ENCODE measurements around the gene AKT3.
A peak's percentile ranks its signal among the peaks of the same experiment; 100 is the strongest.

The AKT3 gene

DNA sequence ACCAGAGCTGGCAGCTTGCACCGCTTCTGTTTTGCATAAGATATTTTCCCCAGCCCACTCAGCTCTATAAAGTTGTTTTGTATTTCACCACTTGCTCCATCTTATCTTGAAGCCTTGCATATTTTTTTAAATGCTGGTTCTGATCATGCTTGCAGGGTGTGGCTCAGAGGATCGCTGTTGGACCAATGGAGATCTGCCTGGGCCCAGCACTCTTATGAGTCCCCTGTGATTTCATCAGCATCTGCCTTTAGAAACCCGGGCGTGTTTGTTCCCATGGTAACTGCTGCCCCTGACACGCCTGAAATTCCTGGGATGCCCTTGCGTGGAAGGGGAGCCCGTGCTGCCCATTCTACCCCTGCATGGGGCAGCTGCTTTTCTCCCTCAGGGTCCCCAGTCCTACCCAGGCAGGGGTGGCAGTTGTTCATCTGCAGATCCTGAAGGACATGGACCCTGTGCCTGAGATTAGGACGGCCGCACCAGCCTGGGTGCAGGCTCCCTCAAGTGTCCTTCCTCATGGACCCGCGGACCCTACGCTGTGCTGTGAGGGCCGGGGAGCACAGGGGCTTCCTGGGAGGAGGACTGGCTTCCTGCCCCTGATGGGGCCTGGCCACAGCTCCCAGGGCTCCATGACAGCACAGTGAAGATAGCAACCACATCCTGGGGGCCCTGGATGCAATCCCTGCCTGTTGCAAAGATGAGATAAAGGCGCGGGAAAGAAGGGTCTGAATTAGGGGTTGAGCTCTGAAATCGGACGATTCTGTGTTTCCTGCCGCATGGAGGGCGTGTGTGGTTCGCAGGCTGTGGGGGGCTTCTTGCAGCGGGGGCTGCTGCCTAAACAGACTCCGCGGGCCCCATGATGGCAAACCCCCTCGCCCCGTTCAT is 367.7 kb downstream of the AKT3 start:
- peak; percentile 86 for DNase-seq

DNA sequence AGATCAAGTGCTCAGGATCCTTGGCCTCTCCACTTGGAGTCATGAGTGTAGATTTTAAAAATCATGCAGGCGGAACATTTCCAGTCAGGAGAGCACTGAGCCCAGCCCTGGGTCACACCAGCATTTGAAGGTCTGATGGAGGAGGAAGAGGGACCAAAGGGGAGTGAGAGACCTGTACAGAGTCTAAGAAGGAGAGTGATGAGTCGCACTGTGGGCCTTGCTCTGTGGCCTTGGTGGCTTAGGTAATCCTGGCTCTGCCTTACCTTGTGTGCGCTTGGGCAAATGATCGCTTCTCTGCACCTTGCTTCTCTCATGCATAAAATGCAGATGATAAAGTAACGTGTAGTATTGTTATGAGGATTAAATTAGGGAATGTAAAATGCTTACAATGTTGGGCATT is 368.9 kb downstream of the AKT3 start:
- no peak for DNase-seq

DNA sequence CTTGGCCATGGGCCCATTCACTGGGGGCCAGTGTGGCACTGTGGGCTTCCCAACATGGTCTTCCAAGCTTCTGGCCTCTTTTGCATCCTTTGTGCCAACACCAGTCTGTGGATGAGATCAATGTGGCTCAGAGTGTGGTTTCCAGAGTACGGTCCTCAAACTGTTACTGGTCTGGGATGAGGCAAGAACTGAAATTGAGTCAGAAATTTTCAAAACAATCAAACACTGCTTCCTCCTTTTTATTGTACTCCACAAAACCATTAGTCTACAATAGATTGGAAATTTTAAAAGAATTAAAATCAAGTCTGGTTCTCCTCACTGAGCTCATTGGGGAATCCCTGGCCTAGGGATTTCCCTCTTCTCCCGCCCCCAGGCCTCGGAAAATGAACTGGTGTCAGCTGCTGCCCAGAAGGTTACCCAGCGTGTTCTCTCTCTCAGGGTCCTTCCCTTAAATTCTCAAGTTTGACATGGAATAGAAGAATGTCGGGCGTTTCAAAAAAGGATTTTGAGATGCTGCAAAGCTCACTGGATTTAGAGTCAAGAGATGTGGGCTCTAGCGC is 372.2 kb downstream of the AKT3 start:
- no peak for DNase-seq

DNA sequence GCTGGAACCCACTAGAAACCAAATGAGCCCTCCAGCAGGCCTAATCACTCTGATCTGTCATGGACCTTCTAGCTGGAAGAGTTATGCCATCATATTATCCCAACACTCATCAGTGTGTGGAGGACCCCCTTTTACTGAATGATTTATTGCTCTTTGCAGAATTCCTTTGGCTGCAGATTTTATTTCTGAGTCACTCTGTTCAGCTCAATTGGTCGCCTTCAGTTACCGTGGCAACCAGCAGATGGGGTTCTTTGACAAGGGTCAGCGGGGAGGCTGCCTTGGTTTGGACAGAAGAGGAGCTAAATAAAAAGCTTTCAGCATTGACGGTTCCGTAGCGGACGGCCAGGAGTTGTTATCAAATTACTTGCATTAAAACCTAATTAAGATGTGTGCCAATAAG is 374.1 kb downstream of the AKT3 start:
- peak; percentile 85 for DNase-seq

DNA sequence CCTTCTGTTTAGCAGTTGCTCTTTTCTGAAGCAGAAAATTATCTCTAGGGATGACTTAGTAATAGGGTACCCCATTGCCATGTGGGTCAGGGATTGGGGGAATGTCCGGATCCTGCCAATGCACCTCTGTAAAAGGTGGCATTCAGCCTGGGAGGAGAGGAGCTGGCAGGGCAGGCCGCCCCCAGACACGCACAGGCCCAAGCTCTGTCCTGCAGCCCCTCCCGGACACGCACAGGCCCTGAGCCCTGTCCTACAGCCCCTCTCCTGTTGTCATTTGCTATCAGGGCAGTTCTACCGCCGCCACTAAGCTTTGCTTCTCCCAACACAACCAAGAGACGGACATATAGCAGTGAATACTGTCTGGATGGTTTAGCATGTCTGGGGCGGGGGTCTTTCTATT is 375.1 kb downstream of the AKT3 start:
- DNase-seq, result peak; percentile 36

DNA sequence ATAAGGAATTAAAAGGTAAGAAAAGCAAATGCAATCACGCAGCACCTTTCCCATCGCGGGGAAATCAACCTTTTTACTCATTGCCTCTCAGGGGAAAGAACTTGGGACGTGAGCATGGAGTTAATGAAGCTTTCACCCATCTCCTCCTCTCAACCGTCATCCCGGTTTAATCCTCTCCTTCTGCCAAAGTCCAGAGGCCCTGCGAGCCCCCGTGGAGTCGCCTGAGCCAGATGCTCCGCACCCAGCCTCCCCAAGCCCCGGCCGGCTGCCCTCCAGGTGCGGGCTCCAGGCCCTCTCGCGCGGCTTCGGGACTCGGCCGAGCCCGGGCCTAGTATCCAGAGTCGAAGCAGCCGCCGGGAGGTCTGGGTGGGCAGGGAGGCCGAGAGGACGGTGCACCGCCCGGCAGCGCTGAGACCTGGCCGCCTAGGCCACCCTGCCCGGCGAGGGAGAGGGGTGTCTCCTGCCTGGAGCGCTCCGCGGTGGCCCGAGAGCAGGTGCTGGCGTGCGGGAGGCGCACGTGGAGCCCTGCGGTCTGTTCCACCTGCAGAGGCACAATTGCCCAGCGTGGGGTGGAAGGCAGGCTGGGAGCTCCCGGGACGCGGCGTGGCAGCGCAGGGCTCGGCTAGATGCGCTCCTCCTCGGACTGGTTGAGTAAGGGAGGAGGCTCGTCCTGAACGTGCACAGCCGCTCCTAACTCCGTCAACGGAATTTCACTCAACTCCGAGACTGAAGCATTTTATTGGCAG is 375.7 kb downstream of the AKT3 start:
- peak; percentile 85 for DNase-seq

DNA sequence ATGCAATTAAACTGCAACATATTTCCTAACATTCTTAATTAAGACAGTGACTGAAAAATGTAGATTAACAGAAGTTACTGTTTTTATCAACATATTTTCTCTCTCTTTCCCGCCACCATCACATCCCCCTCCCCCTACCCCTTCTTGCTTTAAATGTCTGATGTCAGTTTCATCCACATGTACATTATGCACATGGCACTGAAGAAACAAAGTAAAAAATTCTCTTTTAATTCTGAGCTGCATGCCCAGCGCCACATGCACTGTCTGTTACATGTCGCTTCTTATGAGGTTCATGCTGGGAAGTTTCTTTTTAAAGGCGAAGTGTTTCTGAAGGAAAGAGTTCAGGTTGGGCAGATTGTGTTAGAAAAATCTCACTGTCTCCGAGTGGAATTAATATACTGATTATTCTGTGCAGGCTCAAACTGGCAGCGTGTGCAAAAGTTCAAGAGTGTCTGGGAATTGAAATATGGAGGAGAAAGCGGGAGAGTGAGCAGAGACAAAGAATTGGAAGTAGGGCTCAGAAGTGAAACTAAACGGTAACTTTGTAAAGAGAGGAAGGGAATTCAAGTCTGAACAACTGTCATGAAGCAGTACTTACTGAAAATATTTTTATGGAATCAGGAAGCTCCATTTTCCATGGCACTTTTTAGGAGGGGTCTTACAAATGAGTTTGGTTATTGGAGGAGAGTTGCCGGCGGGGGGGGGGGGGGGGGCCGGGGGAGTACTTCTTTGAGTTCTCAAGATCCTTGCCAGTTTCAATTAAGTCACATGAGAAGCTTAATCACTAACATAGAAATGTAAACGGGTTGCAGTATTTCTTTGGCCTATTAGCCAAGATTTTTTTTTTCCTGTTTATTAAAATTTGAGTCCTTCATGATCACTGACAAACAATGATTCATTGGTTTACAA is 376.6 kb downstream of the AKT3 start:
- peak; percentile 85 for DNase-seq

DNA sequence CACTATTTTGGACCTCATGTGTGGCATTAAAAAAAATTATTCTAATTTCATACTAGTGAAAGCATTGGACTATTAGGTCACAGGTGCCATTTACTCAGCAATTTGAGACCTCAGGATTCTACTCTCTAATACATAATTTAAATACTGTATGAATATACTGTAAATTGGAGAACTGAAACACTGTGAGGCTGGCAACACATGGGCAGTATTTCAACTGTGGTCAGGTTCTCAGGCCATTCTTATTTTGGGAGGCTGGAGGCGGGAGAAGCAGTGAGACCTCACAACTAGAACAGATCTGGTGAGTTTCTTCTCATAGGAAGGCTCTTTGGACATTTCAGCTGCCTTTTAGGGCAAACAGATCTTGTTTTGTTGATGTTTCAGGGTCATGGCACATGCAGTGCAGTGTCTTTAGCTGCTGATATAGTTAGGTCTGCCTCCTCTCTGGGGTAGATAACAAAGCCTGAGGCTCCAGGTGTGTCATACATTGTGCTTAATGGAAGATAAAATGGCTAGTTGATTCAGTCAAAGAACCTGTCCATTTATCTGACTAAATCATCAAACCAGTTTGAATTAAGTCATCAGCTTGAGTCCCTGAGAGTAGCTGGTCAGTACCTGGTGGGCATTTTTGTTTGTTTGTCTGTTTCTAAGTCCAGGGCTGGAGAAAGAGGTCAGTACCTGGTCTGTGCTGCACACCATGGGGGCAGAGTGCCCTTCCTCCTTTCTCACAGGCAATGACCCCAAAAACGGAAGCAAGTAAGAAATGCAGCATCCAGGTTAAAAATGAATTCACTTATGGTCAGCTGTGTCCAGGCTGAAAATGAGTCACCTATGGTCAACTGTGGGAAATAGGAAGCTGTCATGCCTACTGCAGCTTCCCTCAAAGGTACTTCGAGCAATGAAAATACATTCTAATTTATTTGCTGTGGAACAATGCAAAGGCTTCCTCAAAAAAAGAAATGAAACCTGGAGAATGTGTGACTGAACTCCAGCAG is 378.0 kb downstream of the AKT3 start:
- no peak for DNase-seq

DNA sequence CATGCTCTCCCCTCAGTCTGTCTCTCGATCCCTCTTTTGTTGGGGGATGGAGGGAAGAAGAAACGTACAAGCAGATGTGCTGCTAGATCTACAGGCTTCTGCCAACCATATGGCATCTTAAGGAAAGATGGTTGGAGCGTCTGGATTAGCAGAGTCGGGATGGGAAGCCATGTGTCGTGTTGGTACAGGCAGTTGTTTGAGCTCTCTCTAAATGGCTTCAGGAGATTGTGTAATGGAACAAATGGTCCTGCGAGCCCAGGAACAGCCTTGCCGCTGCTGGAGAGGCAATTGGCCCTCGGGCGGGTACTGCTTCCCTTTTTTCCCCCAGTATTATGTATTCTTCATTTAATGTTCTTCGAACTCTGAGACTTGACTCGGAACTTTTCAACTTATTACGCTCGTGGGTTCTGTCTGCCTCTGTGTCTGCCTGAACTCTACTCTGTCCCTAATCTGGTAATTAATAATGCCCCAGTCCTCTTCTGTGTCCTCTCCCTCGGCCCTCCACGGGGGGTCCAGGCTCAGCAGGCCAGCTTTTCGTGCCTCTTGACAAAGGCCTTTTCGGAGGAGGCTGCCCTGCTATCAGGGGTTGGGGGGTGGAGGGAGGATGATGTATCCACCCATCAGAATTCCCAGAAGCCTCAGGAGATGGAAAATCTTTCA is 378.9 kb downstream of the AKT3 start:
- peak; percentile 83 for DNase-seq

DNA sequence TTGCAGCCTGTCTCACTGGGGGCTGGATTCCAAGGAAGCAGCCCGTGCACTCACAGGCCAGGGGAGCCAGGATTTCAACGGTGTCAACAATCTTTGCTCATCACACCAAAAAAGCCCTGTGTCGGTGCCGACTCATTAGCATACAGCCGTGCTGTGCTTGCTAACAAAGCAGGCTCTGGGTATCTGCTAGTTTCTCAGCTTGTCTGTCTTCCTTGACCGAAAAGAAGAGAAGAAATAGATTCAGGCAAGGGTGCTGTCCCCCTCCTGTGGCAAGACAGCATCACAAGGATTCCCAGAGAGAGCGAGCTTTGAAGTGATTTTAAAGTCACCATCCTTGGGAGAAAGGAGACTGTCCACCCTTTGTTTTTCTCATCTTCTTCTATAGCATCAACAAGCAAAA is 379.5 kb downstream of the AKT3 start:
- DNase-seq, result peak; percentile 74

DNA sequence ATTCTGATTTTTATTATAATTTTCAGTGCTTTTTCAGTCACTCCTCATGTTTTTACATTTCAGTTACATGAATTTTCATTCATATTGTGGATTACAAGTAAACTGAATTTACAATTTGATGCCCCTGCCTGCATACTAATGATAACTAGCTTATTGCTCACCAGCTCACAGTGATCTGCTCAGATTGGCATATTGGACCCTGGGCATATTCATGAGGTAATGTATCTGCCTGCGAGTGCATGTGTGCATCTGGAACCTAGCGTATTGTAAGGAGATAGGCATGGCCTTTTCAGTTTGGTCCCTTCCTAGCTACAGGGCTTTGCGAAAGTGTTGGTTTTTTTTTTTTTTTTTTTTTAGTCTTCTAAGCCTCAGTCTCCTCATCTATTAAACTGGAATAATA is 380.5 kb downstream of the AKT3 start:
- DNase-seq, result no peak

DNA sequence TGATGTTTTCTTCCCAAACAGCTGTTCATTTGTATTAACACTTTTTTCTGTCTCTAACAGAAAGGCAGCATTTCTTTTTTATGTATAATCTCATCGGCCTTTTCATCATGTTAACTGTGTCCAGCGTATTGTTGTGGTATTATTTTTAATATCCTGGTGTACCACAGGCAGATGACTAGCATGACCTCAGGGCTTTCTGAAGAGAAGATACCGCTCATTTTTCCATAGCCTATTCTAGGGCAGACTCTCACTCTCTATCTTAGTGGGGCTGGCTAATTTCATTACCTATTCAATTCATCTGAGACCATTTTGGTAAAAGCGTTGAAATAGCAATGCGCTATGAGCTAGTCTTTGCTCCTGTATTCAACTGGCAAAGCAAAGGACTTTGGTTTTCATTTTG is 384.3 kb downstream of the AKT3 start:
- no peak for DNase-seq

DNA sequence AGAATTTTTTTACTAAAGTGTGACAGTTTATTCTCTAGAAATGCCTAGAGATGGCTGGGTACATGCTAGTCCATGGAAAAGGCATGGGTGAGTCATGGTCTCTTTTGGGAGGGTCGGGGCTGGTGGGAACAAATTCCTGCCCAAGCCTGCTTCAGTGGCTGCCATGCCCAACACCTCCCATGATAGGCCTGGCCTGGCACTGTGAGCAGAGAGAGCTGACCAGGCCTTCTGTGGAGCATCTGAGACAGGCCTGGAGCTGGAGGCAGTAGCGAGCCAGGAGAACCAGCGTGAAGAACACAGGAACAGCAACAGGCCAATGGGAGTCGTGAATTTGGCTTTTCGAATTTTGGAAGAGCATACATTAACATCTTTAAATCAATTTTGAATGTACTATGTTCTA is 385.0 kb downstream of the AKT3 start:
- DNase-seq, result no peak

DNA sequence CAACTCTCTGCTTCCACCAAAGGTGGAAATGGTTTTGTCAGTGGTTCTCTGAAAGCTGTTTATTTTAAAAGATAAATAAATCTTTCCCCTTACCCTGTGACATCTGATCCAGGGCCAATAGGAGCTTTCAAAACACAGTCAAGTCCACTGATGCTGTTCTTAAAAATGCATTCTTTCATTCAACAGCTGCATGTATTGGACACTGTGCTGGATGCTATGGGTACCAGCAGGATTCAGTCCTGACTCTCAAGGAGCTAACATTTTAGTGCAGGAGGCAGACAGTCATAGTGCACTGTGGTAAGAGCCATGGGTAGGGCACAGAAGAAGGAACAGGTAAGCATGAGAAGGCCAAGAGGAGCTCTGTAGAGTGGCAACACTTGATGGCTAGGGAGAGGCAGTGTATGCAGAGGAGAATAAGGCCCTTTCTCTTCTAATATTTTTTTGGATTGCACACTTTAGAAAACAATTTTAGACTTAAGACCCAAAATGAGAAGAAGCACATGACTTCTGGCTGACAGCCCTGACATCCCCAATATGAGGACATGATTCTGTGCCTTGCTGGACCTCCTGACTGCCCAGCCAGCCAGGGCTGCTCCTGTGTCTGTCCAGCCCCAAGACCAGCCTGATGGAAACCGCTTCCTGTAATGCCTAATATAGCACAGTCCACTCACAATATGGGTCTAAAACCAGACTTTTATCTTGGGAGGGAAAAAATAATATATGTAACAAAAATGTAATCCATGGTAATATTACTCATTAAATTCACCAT is 386.9 kb downstream of the AKT3 start:
- DNase-seq, result no peak

DNA sequence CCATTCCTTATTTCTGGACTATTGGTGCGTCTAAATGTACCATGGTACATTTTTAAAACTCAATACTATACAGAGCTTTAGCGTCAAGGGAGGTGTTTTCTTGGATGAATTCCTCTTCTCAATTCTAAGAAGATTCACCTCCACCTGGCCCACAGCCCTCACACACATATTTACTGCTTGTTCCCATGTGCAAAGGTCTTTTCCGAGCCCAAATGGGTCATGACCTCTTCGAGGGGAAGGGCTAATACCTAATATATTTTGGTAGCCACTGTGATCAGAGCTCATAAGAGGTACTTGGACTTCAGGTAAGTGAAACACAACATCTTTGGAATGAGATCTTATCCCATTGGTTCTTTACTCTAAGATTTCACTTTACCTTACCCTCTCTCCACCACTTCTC is 388.3 kb downstream of the AKT3 start:
- DNase-seq, result no peak

DNA sequence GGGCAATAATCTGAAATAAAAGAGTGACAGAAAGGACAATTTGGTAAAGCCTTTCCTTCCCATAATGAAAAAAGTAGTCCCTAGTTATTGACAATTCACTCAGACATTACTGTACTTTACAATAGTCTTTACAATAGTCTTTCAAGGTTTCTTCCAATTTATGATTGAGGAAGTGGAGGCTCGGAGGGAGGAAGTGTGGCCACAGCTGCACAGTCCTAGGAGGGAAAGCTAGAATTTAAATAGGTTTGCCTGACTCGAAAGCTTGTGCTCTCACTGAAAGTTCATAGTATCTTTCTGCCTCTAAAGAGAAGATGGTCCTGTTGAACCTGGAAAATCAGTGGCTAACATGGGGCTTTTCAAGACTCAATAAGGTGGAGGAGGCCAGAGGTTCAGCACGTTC is 391.0 kb downstream of the AKT3 start:
- no peak for DNase-seq

DNA sequence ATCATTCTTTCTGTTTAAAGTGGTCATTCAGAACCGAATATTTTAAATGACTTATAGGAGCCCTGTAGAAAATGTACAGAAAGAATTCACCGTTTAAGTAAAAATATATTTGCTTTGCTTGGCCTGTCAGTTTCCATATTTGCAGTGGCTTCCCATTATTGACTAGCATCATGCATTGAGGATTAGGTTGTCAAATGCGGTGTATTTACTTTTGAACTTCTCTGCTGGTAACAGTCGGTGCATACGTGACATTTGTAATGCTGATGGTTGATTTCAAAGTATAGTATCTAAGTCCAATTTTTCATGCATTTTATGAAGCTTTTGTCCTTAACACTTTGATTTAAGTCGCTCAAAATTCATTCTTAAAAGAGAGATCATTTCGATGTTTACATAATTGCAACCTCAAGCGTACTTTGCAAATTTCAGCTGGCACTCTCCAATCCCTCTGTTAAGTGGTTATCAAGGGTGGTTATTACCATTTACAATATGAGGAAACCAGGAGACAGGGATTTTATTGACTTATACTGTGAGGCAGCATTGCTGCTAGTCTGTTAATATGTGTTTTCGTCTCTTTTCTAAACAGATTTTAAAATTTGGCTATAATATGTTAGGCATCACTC is 392.6 kb downstream of the AKT3 start:
- DNase-seq, result no peak

DNA sequence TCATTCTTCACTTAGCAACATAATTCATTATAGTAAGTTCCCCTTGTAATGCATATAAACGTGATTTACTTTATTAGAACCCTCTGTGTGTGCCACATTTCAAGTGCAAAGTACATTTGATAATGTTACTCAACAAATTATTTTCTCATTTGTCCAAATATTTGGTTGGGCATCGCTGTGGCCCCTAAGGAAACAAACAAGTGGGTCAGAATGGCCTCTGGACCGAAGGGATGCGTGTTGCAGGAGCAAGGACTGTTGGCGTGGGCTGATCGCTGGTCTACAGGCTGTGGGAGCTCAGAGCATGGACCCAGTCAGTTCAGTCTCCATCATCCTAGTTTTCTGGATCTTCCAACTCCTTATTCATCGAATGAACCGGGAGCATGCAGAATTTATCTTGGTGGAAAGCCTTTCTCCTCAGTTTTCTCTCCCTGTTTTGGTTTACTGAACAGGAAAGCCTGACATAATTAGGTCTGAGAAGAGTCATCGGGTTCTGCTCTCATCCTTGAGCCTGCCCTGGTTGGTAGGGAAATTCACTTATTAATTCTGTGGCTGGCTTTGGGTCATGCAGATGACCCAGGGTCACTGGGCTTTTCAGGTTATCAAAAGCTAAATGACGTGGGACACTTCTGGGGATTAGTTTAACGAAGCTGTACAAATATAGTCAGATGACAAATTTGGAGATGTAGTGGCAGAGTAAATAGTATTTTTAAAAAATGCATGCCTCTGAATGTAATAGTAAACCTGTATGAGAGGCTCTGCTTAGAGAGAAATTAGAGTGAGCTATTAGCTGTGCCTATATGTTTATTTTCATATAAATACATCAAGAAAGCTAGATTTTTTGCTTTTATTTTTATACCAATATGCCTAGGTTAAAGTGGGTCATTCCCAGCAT is 394.0 kb downstream of the AKT3 start:
- DNase-seq, result no peak

Measured in eye (tissue), 1 donor.